Gastrocnemius medialis (tissue), 4 donors: Measurements from ENCODE around the gene TOR1B.

Experiments
- POLR2A ChIP-seq, 2 donors: fragments of 450-650 bp; IDR thresholded peaks; one replicate each; pipeline ENCODE4 v1.6.1; 2017; ENCODE audit warnings: antibody characterized with exemption in 2 of 2, mild to moderate bottlenecking in 2 of 2, moderate library complexity in 2 of 2
- TF ChIP-seq, protein P1 (sequence below), 5 experiments: fragments of 450-650 bp in 3 of 5; fragments of 200-600 bp in 2 of 5; sonication (generic) in 2 of 5; IDR thresholded peaks in 4 of 5; conservative IDR thresholded peaks in 1 of 5; 1 replicate in 4 of 5; 2 replicates in 1 of 5; pipeline ENCODE4 v1.5.1; 2016 to 2019; ENCODE audit warnings: antibody characterized with exemption in 5 of 5, mild to moderate bottlenecking in 3 of 5, moderate library complexity in 3 of 5

DNA sequence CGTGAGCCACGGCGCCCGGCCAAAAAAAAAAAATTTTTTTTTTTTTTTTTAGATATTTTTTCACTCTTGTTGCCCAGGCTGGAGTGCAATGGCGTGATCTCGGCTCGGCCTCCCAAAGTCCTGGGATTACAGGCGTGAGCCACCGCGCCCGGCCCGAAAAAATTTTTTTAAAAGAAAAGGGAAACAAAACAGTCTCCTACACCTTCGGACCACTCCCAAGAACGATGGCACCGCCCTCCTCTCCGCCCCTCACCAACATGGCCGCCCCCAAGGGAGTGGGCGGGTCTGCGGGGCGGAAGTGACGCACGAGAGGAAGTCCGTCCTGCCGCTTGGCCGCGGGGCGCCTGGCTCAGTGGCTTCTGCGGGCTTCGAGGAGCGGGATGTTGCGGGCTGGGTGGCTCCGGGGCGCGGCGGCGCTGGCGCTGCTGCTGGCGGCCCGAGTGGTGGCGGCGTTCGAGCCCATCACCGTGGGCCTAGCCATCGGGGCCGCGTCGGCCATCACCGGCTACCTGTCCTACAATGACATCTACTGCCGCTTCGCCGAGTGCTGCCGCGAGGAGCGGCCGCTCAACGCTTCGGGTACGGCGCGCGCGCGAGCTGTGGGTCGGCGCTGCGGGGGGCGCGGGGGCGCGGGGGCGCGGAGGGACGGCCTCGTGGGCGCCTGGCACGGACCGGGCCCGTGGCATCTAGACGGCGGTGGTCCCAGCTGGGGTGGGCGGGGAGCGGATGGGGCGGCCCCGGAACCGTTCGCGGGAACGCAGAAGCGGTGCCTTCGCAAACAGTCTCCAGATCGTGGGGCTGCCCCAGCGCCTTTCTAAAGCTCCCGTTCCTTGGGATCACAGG lies at the start of gene TOR1B:
- TF ChIP-seq, protein P1, sequence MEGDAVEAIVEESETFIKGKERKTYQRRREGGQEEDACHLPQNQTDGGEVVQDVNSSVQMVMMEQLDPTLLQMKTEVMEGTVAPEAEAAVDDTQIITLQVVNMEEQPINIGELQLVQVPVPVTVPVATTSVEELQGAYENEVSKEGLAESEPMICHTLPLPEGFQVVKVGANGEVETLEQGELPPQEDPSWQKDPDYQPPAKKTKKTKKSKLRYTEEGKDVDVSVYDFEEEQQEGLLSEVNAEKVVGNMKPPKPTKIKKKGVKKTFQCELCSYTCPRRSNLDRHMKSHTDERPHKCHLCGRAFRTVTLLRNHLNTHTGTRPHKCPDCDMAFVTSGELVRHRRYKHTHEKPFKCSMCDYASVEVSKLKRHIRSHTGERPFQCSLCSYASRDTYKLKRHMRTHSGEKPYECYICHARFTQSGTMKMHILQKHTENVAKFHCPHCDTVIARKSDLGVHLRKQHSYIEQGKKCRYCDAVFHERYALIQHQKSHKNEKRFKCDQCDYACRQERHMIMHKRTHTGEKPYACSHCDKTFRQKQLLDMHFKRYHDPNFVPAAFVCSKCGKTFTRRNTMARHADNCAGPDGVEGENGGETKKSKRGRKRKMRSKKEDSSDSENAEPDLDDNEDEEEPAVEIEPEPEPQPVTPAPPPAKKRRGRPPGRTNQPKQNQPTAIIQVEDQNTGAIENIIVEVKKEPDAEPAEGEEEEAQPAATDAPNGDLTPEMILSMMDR (IDR thresholded peaks at IDR 0.05 in 4 of 5, conservative IDR thresholded peaks at IDR 0.05 in 1 of 5) = peak in 1 of 5 experiments; percentile 12
- peak; percentile 63 to 79 for TF ChIP-seq POLR2A (IDR thresholded peaks at IDR 0.05)
